Body of pancreas (tissue), 4 donors: ENCODE results near the gene LRCH4.

Experiments used
- POLR2A ChIP-seq, 3 donors: fragments of 450-650 bp; IDR thresholded peaks; one replicate each; pipeline ENCODE4 v1.6.1; 2016; ENCODE audit warnings: antibody characterized with exemption in 3 of 3, mild to moderate bottlenecking in 2 of 3
- TF ChIP-seq, protein P1 (sequence below), 7 experiments: fragments of 450-650 bp in 4 of 7; fragments of 200-600 bp in 3 of 7; sonication (generic) in 3 of 7; IDR thresholded peaks; one replicate each; pipeline ENCODE4 v1.5.1; 2016 to 2019; ENCODE audit warnings: antibody characterized with exemption in 7 of 7

GRCh38 chr7:100567751-100568175 is 18.2 kb downstream of the LRCH4 start:
- TF ChIP-seq, protein P1, sequence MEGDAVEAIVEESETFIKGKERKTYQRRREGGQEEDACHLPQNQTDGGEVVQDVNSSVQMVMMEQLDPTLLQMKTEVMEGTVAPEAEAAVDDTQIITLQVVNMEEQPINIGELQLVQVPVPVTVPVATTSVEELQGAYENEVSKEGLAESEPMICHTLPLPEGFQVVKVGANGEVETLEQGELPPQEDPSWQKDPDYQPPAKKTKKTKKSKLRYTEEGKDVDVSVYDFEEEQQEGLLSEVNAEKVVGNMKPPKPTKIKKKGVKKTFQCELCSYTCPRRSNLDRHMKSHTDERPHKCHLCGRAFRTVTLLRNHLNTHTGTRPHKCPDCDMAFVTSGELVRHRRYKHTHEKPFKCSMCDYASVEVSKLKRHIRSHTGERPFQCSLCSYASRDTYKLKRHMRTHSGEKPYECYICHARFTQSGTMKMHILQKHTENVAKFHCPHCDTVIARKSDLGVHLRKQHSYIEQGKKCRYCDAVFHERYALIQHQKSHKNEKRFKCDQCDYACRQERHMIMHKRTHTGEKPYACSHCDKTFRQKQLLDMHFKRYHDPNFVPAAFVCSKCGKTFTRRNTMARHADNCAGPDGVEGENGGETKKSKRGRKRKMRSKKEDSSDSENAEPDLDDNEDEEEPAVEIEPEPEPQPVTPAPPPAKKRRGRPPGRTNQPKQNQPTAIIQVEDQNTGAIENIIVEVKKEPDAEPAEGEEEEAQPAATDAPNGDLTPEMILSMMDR (IDR thresholded peaks at IDR 0.05), result no peak
- TF ChIP-seq POLR2A (IDR thresholded peaks at IDR 0.05), result no peak
